Astrocyte (in vitro differentiated cells and primary cell): ENCODE measurements around the gene NLRP11.

Source experiments
- EZH2 ChIP-seq: IDR thresholded peaks from 2 replicates; pipeline ENCODE4 v1.6.1; 2012; ENCODE audit warnings: mild to moderate bottlenecking, low read length, inconsistent platforms; ENCODE audit not compliant: insufficient read depth
- TF ChIP-seq, protein P1 (sequence below): IDR thresholded peaks from 2 replicates; pipeline ENCODE4 v1.5.1; 2011; ENCODE audit warnings: low read depth, mild to moderate bottlenecking, inconsistent platforms, low read length, moderate library complexity; ENCODE audit not compliant: insufficient read depth

DNA sequence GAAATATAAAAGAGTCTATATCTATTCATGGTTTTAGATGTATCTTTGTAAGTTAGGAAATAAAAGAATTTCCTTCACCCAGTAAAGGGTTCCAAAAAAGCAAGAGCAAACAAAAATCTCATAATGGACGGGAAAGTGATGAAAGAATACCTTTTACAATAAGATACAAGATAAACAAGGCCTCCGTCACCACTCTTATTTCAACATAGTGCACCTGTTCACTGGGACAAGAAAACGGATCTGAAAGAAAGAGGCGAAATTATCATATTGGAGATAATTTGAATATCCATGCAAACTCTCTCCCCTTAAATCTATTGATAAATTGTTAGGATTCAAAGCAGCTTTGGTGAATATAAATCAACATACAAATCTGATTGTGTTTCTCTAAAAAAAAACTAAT lies 877 bp upstream of the NLRP11 start:
- TF ChIP-seq, protein P1, sequence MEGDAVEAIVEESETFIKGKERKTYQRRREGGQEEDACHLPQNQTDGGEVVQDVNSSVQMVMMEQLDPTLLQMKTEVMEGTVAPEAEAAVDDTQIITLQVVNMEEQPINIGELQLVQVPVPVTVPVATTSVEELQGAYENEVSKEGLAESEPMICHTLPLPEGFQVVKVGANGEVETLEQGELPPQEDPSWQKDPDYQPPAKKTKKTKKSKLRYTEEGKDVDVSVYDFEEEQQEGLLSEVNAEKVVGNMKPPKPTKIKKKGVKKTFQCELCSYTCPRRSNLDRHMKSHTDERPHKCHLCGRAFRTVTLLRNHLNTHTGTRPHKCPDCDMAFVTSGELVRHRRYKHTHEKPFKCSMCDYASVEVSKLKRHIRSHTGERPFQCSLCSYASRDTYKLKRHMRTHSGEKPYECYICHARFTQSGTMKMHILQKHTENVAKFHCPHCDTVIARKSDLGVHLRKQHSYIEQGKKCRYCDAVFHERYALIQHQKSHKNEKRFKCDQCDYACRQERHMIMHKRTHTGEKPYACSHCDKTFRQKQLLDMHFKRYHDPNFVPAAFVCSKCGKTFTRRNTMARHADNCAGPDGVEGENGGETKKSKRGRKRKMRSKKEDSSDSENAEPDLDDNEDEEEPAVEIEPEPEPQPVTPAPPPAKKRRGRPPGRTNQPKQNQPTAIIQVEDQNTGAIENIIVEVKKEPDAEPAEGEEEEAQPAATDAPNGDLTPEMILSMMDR = no peak
- TF ChIP-seq EZH2 = no peak
